DMS79 treated with DMSO at 0.1 percent for 48 hours (cell line): ENCODE data around the gene LIN7A.
"Not testable (repeated sequence)": the region's sequence is repeated elsewhere in the genome, so short reads cannot be mapped to it uniquely, and the experiment has no call there.

Experiments
- DNase-seq: peaks from one replicate; lab custom pipeline; 2025; lab: John Stamatoyannopoulos, UW

Gene LIN7A

DNA sequence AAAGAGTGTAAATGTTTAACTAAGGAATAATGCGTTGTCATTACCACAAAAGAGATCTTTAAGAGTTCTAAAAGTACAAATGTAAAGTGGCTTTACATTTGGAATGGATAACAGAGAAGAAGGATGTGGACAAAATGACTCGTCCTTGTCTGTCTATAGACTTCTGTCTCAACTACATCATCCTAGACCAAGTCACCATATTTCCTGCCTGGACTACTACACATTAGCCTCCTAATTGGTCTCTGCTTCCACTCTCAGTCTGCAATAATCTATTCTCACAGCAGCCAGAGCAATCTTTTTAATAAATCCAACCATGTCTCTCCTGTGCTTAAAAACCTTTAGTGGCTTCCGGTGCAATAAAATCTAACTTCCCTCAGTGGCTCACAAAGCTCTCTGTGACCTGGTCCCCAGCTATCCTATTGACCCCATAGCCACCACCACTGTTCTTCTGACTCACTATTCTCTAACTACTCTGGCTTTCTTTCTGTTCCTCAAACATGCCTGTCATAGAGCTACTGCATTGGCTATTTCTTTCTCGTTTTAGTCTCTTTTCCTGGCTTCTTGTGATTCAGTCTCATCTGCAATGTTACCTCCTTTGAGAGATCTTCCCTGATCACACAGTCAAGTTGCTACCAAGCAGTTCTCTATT is 130.0 kb downstream of the LIN7A start:
- DNase-seq, result no peak

DNA sequence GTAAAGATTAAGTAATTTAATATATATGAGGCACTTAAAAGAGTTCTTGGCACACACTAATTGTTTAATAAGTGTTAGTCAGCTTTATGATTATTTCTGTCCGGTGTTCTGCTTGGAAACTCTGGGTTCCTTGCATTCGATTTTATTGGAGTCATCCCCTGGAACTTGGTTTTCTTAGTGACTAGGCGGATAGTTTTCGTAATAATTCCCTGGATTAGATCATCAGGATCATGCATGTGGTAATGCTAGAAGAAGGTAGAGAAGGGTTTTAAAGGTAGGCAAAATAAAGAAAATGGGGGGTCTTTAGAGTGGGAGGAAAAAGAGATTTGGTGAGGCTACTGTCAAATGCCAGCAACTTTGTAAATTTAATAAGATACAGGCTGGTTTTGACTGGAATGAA is 132.6 kb downstream of the LIN7A start:
- no peak for DNase-seq

DNA sequence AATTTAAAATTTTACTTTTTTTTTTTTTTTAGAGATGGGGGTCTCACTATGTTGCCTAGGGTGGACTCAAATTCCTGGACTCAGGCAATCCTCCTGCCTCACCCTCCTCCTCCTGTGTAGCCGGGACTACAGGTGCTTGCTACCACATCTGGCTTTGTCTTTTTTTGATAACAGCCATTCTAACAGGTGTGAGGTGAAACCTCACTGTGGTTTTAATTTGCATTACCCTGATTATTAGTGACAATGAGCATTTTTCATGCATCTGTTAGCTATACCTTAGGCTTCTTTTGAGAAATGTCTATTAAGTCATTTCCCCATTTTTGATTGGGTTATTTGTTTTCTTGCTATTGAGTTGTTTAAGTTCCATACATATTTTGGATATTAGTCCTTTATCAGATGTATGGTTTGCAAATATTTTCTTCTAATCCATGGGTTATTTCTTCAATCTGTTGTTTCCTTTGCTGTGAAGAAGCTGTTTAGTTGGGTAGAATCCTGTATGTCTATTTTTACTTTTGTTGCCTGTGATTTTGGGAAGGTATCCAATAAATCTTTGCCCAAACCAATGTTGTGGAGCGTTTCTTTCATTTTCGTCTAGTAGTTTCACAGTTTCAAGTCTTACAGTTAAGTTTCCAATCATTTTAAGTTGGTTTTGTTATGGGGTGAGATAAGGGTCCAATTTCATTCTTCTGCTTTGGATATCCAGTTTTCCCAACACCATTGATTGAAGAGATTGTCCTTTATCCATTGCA is 134.9 kb downstream of the LIN7A start:
- no peak for DNase-seq

DNA sequence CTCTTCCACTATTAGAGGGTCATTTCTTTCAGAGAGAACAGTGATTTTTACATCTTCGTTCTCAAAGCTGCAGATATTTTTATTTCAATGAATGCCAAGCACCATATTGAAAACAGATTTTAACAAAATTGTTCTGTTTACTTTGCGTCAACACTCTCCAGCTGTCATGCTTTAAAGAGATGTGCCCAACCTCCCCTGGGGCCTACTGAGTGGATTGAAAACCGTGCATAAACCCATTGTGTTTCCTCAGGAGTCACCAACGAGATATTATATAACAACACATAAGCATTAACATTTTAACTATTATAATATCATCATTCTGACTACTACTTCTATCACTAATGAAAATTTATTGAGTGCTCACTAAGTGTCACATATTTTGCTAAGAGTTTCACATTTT is 139.5 kb downstream of the LIN7A start:
- no peak for DNase-seq

DNA sequence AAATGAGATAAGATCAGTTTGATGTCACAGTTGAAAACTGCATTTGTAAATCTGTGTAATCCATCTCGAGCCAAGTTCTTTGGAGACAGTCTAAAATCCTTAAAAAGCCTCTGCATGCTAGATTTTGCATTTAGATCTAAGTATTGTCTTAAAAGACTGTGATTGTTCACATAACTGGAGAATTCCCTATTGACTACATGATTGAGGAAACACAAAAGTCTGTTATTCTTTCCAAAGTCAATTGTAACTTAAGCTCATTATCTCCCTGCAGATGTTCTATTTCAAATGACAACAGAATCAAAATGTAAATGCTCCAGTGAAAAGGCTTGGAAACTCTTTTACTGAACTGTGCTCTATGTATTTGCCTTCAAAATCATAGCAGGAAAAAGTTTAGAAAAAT is 143.2 kb downstream of the LIN7A start:
- DNase-seq, result no peak

DNA sequence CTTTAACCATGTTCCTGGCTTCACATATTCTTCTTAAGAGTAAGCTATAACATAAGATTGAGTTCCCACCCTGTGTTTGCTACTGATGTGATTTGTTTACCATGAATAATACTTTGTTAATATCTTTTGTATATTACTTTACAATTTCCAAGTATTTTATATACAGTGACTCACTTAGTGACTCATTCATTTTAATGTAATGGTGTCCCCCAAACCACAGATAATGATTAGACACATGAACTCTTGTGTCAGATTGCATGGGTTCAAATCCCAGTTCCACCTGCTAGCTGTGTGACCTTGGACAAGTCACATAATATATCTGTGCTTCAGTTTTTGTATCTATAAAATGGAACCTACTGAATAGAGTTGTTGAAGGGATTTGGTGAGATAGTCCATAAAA is 144.9 kb downstream of the LIN7A start:
- no peak for DNase-seq

DNA sequence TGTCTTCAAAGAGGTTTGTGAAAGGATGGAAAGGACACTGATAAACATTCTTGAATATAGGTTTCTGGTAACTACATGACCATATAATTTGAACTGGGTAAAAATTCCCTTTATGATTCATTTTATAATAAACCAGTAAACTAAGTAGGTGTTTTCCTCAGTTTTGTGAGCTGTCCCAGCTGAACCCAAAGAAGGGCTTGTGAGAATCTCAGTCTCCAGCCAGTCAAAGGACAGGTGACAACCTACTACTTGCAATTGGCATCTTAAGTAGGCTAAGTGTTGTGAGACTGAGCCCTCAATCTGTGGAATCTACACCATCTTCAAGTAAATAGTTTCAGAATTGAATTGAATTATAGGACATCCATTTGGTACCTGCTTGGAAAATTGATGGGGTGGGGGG is 145.9 kb downstream of the LIN7A start:
- no peak for DNase-seq

DNA sequence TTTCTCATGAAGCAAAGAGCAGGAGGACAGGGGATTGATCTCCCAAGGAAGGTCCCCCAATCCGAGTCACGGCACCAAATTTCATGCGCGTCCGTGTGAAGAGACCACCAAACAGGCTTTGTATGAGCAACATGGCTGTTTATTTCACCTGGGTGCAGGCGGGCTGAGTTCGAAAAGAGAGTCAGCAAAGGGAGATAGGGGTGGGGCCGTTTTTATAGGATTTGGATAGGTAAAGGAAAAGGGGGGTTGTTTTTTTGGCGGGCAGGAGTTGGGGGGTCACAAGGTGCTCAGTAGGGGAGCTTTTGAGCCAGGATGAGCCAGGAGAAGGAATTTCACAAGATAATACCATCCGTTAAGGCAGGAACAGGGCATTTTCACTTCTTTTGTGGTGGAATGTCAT is 149.3 kb downstream of the LIN7A start:
- DNase-seq, result not testable (repeated sequence)

DNA sequence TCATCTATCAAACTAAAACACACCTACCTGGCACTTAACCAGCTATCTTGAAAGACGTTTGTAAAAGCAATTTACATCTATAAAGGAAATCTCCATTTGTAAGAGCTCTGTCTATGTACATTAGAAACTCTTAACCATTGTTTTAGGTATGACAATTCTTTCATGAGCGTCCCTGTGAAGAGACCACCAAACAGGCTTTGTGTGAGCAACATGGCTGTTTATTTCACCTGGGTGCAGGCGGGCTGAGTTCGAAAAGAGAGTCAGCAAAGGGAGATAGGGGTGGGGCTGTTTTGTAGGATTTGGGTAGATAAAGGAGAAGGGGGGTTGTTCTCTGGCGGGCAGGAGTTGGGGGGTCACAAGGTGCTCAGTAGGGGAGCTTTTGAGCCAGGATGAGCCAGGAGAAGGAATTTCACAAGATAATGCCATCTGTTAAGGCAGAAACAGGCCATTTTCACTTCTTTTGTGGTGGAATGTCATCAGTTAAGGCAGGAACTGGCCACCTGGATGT is 154.7 kb downstream of the LIN7A start:
- not testable (repeated sequence) for DNase-seq

DNA sequence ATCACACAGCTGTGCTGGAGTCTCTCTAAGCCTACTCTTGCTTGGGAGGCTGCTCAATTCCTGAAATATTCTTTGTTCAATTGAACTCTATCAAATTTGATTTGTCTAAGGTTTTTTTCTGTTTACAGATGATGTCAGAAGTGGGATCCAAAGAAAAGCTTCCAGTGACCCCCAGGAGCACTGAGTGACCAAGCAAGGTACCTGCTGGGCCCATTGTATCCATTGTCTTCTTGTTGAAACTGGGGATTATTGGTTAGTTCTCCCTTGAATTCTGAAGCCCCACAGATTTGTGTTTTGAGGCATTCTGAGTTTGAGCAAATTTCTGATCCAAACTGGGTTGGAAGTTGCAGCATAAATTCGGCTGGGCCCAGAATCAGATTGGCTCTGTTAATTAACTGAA is 156.4 kb downstream of the LIN7A start:
- no peak for DNase-seq

DNA sequence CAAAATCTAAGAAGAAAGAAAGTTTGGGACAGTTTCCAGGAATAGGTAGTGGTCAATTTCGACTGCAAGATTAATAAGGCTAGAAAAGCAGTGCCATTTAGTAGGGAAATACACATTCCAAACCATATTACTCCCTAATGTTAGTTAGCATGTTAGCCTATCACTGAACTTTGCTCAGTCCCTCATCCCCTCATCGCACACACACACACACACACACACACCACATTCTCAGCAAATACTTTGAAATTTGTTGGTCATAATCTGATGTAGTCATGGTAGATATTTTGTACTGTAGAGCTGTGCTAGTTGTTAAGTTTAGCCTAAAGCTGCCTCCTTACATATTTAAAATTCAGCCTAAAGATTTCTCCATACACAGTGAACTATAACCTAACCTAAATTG is 157.0 kb downstream of the LIN7A start:
- DNase-seq, result no peak

DNA sequence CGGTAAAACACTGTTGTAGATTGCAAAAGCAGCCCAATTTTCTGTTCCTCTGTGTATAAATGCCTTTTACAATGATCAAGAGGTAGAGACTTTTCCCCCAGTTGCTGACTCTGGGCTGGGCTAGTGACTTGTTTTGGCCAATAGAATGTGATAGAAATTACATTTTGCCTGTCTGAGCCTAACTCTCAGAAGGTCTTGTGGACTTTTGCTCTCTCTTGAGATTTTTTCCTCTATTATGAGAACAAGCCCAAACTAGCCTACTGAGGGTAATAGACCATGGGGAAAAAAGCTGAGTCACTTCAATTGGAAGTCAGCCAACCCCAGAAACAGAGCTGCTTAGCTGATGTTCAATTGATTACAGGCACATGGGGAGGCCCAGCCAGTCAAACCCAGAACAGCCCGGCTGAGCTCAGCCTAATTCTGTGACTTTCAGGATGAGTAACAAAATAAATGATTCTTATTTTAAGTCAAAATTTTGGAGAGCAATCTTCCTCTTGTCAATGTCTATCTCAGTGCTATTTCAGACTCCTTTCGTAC is 159.7 kb downstream of the LIN7A start:
- peak; percentile 95 for DNase-seq

DNA sequence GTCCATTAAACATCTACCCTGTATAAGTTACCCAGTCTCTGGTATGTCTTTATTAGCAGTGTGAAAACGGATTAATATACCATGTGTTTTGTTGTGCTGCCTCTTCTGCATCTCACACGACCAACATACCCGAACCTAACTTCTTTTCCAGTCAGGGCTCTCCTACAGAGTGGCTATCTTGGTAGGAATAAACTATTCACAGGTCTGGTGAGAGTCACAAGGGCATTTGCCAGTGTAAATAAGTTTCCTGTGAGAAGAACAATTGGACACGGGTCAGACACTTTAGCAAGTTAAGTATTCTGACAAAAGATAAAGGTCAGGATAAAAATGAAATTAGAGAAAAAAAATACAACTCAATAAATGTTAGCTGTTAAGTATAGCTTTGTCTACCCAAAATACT is 160.1 kb downstream of the LIN7A start:
- DNase-seq, result peak; percentile 74

DNA sequence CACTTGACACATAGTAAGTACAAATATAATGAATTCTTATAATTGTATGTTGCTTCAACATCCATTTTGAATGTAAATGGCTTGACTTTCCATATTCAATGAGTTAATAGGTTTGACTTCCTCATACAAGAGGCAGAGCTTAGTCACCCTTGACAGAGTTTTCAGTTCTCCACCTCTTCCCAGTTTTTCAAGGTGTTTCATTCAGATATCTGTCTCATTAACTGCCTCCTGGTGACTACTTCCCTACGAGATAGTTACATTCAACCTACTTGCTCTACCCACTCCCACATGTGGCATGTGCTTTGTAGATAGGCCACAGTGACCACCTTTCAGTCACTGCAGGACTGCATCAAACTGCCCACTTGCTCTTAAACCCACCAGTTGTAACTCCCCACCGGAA is 161.0 kb downstream of the LIN7A start:
- no peak for DNase-seq

DNA sequence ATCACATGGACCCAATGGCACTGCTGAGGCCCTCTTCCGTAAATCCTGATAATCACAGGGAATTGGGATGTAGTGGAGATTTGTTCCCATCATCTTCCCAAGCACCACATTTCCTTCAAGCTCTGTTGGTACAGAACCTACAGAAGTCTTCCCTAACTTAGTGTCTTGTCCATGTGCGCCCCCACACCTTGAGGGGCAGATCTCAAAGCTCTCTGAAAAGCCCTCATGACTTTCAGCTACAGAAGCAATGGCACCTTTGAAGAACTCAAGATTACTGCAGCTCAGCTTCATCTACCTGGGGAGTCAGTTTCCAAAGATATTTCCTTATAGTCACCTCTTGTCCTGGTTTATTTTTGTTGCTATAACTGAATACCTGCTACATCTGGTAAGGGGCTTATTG is 166.8 kb downstream of the LIN7A start:
- DNase-seq, result no peak

DNA sequence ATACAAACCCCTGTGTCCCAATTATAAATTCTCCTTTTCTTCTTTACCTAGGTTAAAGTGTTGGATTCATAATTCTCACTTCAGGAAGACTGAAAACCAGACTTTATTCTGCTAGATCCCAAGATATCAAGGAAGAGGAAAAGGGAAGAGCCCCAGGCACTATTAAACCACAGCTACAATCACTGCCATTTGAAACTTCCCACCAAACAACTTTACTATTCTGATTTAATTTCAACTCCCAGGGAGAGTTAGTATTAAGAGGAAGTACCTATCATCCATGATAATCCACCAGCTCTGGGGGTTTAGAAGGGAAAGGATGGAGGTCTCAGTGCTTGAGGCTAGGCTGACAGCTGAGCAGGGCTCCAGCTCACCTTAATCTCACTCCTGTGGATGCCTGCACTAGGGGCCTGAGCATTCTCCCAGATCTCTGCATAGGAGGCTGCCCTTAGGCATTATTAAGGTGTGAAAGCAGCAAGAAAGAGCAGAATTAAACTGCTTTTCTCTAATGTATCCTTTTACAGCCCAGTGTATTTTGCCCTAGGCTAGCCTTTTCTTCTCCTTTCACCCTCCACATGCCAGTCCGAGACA is 168.1 kb downstream of the LIN7A start:
- DNase-seq, result no peak

DNA sequence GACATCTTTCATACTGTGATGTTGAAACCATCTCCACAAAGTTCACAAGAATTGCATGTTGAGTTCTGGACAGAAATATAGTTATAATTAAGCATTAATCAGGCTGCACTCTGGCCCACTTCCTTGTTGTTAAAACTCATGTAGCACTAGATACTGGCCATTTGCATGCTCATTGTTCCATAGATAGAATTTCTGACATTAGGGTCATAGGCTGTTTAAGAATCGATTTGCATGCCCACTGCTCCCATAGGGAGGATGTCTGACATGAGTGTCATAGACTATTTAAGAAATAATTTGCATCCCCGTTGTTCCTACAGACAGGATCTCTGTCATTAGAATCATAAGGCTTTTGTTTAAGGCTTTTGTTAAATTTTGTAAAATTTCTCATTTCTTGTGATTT is 170.8 kb downstream of the LIN7A start:
- no peak for DNase-seq

DNA sequence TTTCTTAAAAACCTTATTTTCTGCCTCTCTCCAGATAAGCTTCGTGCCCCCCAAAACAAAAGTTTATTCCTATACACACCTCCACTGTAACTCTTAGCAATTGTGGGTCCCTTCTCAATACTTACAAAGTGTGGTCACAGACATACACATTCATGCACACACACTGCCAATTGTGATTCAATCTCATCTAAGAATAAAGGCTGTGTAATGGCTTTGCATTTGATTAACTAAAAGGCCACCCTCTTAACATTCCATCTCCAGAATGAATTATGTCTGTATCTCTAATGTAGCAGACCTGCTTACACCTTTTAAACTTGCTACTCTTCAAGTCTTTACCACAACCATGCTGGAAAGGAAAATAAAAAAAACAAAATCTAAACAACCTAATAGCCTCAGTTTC is 171.5 kb downstream of the LIN7A start:
- DNase-seq, result no peak

DNA sequence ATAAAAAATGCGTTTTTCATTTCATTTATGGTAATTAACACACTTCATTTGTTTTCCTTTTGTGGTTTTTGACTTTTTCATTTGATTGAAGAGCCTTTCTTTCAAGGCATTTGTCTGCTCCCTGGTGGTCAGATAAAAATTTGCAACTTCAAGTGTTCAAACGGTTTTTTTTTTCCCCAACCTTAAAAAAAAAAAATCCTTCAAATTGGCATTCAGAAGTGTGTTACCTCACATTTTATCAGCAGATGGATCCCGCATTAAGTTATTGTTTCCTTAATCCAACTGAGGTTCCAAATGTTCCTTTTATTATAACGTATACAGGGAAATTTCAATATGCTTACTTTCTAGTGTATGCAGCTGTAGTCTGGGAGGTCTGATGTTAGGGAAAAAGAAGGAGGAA is 173.9 kb downstream of the LIN7A start:
- no peak for DNase-seq

DNA sequence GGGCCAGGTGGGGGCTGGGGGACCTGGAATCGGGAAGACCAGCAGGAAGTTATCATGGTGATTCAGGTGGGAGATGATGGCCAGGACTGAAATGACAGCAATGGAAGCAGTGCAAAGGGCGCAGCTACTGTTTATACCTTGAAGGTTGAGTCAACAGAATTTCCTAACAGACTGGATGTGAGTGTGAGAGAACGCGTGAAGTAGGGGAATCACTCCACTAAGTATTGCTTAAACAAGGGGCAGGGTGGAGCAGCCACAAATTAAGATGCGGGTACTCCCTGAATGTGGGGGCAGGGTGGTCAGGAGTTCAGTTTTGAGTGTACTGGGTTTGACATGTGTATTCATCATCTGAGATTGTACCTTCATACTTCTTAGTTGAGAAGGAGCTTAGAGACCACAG is 175.9 kb downstream of the LIN7A start:
- DNase-seq, result no peak

DNA sequence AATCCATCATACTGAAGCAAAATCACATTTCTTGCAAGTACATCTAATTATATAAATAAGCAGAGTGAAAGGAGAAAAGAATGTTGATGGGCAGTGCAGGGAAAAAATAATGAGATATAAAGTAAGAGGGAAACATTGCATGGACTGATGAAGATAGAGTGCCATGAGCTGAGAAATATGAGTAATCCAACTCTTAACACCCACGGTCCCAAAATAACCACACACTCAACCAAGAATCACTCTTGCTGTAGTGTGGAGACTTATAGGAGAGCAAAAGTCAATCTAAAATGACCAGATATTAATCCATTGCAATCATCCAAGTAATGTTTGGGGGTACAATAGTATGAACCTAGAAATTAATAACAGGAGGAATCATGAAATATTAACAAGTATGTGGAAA is 180.9 kb downstream of the LIN7A start:
- no peak for DNase-seq

DNA sequence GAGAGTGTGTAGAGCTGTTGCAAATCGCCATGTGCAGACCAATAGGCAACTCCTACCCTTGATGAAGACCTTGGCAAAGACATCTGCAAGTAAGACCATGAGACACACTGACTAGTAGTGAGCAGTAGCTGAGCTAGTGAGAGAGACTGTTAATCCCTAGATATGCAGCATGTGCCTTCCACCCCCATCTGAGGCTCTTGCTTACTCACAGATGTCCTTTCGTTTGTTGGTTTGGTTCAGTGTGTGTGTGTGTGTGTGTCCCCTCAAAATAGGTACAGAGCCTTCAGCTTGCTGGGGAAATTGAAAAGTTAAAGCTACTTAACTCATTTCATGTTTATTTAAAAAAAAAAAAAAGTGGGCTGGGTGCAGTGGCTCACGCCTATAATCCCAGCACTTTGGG is 183.5 kb downstream of the LIN7A start:
- no peak for DNase-seq

DNA sequence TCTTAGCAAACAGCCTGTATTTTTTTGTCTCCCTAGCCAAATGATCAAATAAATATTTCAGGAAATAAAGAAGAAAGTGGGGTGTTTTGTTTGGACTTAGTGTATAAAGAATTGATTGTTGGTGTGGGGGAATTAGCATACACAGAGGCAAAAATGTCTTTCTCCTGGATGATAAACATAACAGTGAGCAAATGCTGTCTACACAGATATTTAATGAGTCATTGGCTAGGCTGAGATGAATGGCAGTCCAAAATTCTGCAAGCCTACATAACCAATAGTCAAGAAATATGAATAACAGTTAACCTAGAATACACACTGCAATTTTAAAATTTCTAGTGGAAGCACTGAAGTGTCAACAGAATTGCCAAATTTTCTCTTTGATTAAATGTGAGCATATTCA is 185.3 kb downstream of the LIN7A start:
- no peak for DNase-seq
